Peyer's patch (tissue), 4 donors: ENCODE results near the gene IGF1R. TPM values are rescaled to one million over a fixed set of nuclear protein-coding genes. Genes with fewer than 3 reads are reported as not detected.
"Not testable (repeated sequence)": the region's sequence is repeated elsewhere in the genome, so short reads cannot be mapped to it uniquely, and the experiment has no call there.

Experiments used
- DNase-seq, 3 donors: peaks; one replicate each; pipeline ENCODE4 v3.0.0-alpha.2; 2017 to 2019
- H3K27ac ChIP-seq, 4 donors: fragments of 200-600 bp; sonication (generic); one replicate each; pipeline ENCODE4 v1.5.1; 2016 to 2019
- H3K27me3 ChIP-seq, 2 donors: fragments of 200-600 bp; sonication (generic); one replicate each; pipeline ENCODE4 v1.5.1; 2019
- H3K36me3 ChIP-seq, 3 donors: fragments of 200-600 bp; sonication (generic); one replicate each; pipeline ENCODE4 v1.5.1; 2016 to 2019
- H3K4me1 ChIP-seq, 4 donors: fragments of 200-600 bp; sonication (generic); one replicate each; pipeline ENCODE4 v1.5.1; 2016 to 2019
- H3K4me3 ChIP-seq, 4 donors: fragments of 200-600 bp; sonication (generic); 1 replicate in 3 of 4; 2 replicates in 1 of 4; pipeline ENCODE4 v1.5.1; 2016 to 2019; ENCODE audit warnings: mild to moderate bottlenecking in 1 of 4
- H3K9me3 ChIP-seq, 4 donors: fragments of 200-600 bp; sonication (generic); one replicate each; pipeline ENCODE4 v1.5.1; 2016 to 2019; ENCODE audit warnings: mild to moderate bottlenecking in 1 of 4
- POLR2A ChIP-seq, 2 donors: fragments of 450-650 bp; IDR thresholded peaks; one replicate each; pipeline ENCODE4 v1.5.1; 2017; ENCODE audit warnings: antibody characterized with exemption in 2 of 2, mild to moderate bottlenecking in 2 of 2, moderate library complexity in 2 of 2
- total RNA-seq, 4 donors: library from RNA; depleted of rRNA; stranded (reverse); fragments of >200 nt; gene quantifications; one replicate each; pipeline ENCODE4 v1.1.0, GENCODE V29; 2016
- TF ChIP-seq, protein P1 (sequence below), 6 experiments: fragments of 450-650 bp in 4 of 6; fragments of 200-600 bp in 2 of 6; sonication (generic) in 1 of 6; IDR thresholded peaks; one replicate each; pipeline ENCODE4 v1.5.1; 2017 to 2019; ENCODE audit warnings: antibody characterized with exemption in 6 of 6, mild to moderate bottlenecking in 3 of 6, moderate library complexity in 1 of 6

The IGF1R gene
- total RNA-seq, 4 donors from 2014 or later: 29.6 to 176 (median 88.1) TPM

DNA sequence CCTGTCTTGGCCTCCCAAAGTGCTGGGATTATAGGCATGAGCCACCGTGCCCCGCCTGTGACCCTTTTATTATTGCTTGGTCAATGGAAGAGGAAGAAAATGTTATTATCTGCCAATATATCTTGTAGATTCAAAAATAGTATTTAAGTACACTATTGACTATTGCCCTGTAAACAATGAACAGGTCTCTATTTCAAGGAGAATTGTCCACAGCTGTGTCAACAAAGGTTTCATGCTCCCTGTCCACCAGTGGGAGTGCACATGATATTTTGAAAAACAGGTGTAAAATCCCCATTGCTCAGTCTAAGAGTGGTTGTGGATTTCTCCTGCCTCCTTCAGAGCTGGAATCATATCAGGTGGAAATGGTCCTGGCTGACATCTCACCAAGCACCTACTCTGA, 36.5 kb upstream of the IGF1R start:
- Histone ChIP-seq H3K4me1 (no peaks in the 10 kb centered on the region), H3K27me3 (no peaks in the 10 kb centered on the region), H3K36me3 (no peaks in the 10 kb centered on the region), H3K9me3 (no peaks in the 10 kb centered on the region), H3K4me3 (no peak overlapping the region), H3K27ac (no peak overlapping the region)
- peak in 1 of 3 donors; percentile 3 for DNase-seq
- TF ChIP-seq POLR2A (IDR thresholded peaks at IDR 0.05): no peak
- TF ChIP-seq, protein P1, sequence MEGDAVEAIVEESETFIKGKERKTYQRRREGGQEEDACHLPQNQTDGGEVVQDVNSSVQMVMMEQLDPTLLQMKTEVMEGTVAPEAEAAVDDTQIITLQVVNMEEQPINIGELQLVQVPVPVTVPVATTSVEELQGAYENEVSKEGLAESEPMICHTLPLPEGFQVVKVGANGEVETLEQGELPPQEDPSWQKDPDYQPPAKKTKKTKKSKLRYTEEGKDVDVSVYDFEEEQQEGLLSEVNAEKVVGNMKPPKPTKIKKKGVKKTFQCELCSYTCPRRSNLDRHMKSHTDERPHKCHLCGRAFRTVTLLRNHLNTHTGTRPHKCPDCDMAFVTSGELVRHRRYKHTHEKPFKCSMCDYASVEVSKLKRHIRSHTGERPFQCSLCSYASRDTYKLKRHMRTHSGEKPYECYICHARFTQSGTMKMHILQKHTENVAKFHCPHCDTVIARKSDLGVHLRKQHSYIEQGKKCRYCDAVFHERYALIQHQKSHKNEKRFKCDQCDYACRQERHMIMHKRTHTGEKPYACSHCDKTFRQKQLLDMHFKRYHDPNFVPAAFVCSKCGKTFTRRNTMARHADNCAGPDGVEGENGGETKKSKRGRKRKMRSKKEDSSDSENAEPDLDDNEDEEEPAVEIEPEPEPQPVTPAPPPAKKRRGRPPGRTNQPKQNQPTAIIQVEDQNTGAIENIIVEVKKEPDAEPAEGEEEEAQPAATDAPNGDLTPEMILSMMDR (IDR thresholded peaks at IDR 0.05): no peak

DNA sequence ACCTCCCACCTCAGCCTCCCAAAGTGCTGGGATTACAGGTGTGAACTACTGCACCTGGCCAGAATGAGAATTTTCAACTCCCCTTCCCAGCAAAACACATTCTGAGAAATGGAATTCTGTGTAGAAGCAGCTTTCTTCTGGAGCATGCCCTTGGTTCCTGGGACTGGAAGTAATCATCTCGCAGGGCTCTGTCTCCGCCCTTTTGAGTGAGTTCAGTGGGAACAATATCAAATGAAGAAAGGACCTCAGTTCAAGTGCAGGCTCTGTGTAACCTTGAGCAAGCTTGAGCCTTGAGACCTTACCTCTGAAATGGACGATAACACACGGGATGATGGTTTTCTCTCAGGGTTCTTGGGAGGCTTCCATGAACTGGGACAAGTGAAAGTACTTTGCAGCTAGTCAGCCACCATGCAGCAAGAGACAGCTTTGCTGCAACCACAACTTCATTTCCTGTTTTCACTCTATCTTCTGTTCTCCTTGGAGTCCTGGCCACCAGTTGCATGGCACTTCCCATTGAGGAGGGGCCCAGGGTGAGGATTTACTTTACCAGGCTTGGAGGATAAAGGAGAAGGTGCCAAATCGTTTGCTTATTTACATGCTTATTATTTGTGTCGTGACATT, 35.7 kb upstream of the IGF1R start:
- Histone ChIP-seq H3K9me3 (no peaks in the 10 kb centered on the region), H3K27ac (no peak overlapping the region), H3K27me3 (no peaks in the 10 kb centered on the region), H3K4me1 (no peaks in the 10 kb centered on the region), H3K36me3 (no peaks in the 10 kb centered on the region), H3K4me3 (no peak overlapping the region)
- peak in 1 of 3 donors; percentile 10 for DNase-seq
- no peak for TF ChIP-seq POLR2A (IDR thresholded peaks at IDR 0.05)
- TF ChIP-seq, protein P1 (IDR thresholded peaks at IDR 0.05): no peak

DNA sequence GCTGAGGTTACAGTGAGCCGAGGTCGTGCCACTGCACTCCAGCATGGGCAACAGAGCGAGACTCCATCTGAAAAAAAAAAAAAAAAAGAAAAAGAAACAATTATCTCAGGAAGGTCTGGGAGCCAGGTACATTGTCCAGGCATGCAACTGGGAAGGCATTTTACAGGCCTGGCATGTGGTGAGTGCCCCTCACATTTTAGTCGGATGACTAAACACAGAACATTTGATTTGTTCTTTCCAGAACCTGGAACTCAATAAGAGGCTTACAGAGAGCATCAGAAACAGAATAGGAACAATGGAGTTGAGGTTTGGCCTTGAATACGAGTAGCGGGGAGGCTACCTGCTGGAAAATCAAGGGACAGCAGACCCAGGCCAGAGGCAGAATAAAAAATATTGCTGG, 33.7 kb upstream of the IGF1R start:
- no peaks in the 10 kb centered on the region for H3K27me3 ChIP-seq
- H3K4me3 ChIP-seq: no peak overlapping the region
- peak in 1 of 3 donors; percentile 15 for DNase-seq
- H3K4me1 ChIP-seq: no peaks in the 10 kb centered on the region
- H3K27ac ChIP-seq: no peak overlapping the region
- TF ChIP-seq POLR2A (IDR thresholded peaks at IDR 0.05): no peak
- TF ChIP-seq, protein P1 (IDR thresholded peaks at IDR 0.05): no peak
- H3K9me3 ChIP-seq: no peaks in the 10 kb centered on the region
- H3K36me3 ChIP-seq: no peaks in the 10 kb centered on the region

- no peaks in the 10 kb centered on the region for H3K9me3 ChIP-seq
- no peaks in the 10 kb centered on the region for H3K27me3 ChIP-seq
- peak in 1 of 3 donors; percentile 36 for DNase-seq
- no peak overlapping the region for H3K4me3 ChIP-seq
- no peak overlapping the region for H3K27ac ChIP-seq
- no peaks in the 10 kb centered on the region for H3K36me3 ChIP-seq
- TF ChIP-seq POLR2A (IDR thresholded peaks at IDR 0.05): no peak
- TF ChIP-seq, protein P1 (IDR thresholded peaks at IDR 0.05): no peak
- no peaks in the 10 kb centered on the region for H3K4me1 ChIP-seq
These were observed 31.9 kb upstream of the IGF1R start for GRCh38 chr15:98616397-98616796.

- Histone ChIP-seq H3K4me1 (no peaks in the 10 kb centered on the region), H3K9me3 (no peaks in the 10 kb centered on the region), H3K36me3 (no peaks in the 10 kb centered on the region), H3K27ac (no peak overlapping the region), H3K4me3 (no peak overlapping the region), H3K27me3 (no peaks in the 10 kb centered on the region)
- DNase-seq: no peak
- TF ChIP-seq, protein P1 (IDR thresholded peaks at IDR 0.05): no peak
- TF ChIP-seq POLR2A (IDR thresholded peaks at IDR 0.05): no peak
These were observed 30.9 kb upstream of the IGF1R start for GRCh38 chr15:98617328-98617980.

- not testable (repeated sequence) for H3K27me3 ChIP-seq, H3K9me3 ChIP-seq, H3K4me3 ChIP-seq, H3K4me1 ChIP-seq, H3K36me3 ChIP-seq, H3K27ac ChIP-seq
- peak in 1 of 3 donors; percentile 15 for DNase-seq
These were observed 29.8 kb upstream of the IGF1R start for GRCh38 chr15:98618576-98618975.
